SK-N-MC (cell line): ENCODE results near the gene SLC4A7.

Source experiments
- EZH2 ChIP-seq: fragments of 200-600 bp; sonication (generic); IDR thresholded peaks from one replicate; pipeline ENCODE4 v1.6.1; 2017; ENCODE audit warnings: antibody characterized with exemption
- FOXP2 ChIP-seq: optimal IDR thresholded peaks from 2 replicates; pipeline ENCODE3; 2011; ENCODE audit warnings: mild to moderate bottlenecking, moderate library complexity; ENCODE audit not compliant: insufficient read depth; ENCODE audit errors: extremely low read length, control extremely low read depth
- POLR2AphosphoS5 ChIP-seq: IDR thresholded peaks from 2 replicates; pipeline ENCODE4 v1.6.1; 2012; ENCODE audit warnings: mild to moderate bottlenecking, low read depth, low read length, borderline replicate concordance

GRCh38 chr3:27494784-27495183 lies 10.6 kb upstream of the SLC4A7 start:
- TF ChIP-seq EZH2, result no peak
- TF ChIP-seq POLR2AphosphoS5, result no peak
- no peak for TF ChIP-seq FOXP2
